Fibroblast of pulmonary artery (primary cell): Measurements from ENCODE around the gene LCN15.
A peak's percentile ranks its signal among the peaks of the same experiment; 100 is the strongest.
"Not testable (repeated sequence)": the region's sequence is repeated elsewhere in the genome, so short reads cannot be mapped to it uniquely, and the experiment has no call there.

Experiments
- DNase-seq: peaks from one replicate; pipeline ENCODE4 v3.0.0-alpha.2; 2010; ENCODE audit warnings: low read depth
- H3K4me3 ChIP-seq: replicated peaks from 2 replicates; pipeline ENCODE4 v1.5.1; 2011; ENCODE audit warnings: low read depth, mild to moderate bottlenecking, control low read depth, low read length, moderate library complexity
- CTCF ChIP-seq: IDR thresholded peaks from 2 replicates; pipeline ENCODE4 v1.5.1; 2011; ENCODE audit warnings: mild to moderate bottlenecking, control low read depth, low read length, inconsistent platforms; ENCODE audit errors: missing control alignments

Gene LCN15

GRCh38 chr9:136805207-136805740, 41.0 kb upstream of the LCN15 start:
- H3K4me3 ChIP-seq = no peak overlapping the region
- TF ChIP-seq CTCF = no peak
- DNase-seq = no peak

- no peak for TF ChIP-seq CTCF
- DNase-seq = no peak
- H3K4me3 ChIP-seq = no peak overlapping the region
Measured at GRCh38 chr9:136804509-136805206, 40.3 kb upstream of the LCN15 start.

DNA sequence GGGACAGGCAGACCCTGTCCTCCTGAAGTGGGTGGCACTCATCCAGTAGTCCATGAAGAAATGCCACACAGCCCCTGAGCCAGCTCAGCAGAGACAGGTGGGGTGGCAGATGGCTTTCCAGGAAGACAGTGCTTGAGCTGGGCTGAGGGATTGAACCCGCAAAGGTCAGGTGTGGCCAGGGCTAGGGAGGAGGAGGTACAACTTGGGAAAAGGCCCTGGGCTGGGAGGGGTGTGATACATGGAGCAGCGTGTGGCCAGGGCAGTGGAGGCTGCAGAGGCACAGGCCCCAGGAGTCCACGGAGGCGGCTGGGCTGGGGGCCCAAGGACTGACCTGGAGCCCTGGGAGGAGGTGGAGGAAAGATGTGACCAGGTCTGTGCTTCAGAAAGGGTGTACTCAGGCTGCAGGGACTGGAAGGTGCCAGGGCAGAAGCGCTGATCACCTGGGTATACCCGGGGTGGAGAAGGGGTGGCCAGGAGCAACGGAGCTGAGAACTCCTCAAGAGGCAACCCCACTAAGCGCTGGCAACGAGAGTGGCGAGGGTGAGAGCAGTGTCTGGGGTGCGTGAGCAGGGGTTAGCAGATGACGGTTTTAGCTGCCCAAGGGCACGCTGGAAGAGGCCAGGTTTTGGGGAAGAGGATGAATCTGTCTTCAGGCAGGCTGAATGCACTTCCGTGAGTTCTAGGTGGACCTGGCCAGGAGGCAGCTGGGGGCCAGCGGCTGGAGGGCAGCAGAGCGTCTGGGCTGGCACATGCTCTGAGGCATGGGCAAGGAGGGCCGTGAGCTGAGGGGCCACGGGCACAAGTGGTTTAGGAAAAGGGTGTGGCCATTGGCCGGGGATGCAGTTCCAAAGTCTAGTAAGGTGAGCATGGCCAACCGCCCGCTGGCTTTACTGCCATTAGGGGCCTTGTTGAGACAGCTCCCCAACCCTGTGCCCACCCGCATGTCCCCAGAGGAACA, 39.5 kb upstream of the LCN15 start:
- no peak for TF ChIP-seq CTCF
- no peak for DNase-seq
- H3K4me3 ChIP-seq = no peak overlapping the region

DNA sequence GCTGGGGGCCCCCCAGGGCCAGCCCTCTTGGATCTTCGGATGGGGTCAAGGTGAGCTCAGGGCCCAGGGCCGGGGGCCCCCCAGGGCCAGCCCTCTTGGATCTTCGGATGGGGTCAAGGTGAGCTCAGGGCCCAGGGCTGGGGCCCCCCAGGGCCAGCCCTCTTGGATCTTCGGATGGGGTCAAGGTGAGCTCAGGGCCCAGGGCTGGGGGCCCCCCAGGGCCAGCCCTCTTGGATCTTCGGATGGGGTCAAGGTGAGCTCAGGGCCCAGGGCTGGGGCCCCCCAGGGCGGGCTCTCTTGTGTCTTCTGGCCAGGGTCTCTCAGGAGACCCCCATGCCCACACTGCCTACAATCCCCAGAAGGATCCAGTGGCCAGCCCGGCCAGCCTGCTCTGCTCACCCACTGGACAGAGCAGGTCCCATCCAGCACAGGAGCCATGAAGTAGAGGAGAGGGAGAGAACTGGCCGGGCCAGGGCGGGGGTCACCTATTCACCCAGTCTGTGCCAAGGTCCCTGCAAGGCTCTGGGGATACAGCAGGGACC, 38.8 kb upstream of the LCN15 start:
- not testable (repeated sequence) for H3K4me3 ChIP-seq, DNase-seq

DNA sequence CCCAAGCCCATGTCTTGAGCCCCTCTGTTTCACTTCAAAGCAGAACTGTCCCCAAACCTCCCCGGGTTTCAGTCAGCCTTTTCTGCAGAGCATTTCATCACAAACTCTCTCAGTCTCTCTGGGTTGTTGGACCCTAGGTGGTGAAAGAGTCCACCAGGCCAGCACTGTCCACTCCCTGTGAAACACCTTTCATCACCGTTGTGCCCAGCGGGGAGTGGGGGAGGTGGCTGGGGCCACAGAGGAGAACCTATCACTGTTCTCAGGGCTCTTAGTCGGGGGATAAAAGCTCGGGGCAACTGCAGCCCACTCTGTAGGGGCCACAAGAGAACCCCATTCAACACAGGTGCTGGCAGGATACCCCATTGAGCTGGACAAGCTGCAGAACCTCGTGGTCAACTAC, 38.0 kb upstream of the LCN15 start:
- no peak for DNase-seq
- TF ChIP-seq CTCF = no peak
- no peak overlapping the region for H3K4me3 ChIP-seq

DNA sequence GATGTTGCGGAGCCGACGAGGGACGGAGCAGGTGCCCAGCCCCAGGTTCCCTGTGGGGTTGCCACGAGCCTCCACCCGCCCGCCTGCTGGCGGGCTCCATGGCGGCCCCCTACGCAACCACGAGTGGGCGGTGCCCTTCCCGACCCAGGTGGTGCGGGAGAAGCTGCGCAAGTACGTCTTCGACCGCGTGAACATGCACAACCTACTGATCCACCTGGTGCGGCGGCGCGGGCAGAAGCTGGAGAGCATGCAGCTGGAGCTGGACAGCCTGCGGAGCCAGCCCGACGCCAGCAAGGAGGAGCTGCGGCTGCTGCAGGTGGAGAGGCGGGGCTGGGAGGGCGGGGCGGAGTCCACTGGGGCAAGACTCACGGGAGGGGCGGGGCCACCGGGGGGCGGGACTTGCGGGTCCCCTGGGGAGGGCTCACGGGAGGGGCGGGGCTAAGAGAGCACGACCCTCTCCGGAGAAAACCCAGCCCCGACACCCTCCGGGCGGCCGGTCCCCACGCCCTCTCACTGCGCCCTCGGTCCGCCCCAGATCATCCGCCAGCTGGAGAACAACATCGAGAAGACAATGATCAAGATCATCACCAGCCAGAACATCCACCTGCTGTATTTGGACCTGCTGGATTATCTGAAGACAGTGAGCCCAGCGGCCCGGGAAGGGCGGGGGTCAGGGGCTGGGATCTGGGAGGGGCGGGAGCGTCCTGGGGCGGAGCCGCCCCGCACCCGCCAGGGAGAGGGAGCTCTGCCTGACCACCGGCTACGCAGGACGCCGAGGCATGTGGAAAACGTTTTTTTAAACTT, 35.7 kb upstream of the LCN15 start:
- no peak for TF ChIP-seq CTCF
- peak overlapping the region; percentile 32 for H3K4me3 ChIP-seq
- peak; percentile 50 for DNase-seq
